NCI-H524 (cell line): ENCODE results near the gene SRSF6.
"Not testable (repeated sequence)": the region's sequence is repeated elsewhere in the genome, so short reads cannot be mapped to it uniquely, and the experiment has no call there.

ENCODE experiments used
- DNase-seq, 2 experiments: peaks; one replicate each; lab custom pipeline; 2025; lab: John Stamatoyannopoulos, UW

The SRSF6 gene

DNA sequence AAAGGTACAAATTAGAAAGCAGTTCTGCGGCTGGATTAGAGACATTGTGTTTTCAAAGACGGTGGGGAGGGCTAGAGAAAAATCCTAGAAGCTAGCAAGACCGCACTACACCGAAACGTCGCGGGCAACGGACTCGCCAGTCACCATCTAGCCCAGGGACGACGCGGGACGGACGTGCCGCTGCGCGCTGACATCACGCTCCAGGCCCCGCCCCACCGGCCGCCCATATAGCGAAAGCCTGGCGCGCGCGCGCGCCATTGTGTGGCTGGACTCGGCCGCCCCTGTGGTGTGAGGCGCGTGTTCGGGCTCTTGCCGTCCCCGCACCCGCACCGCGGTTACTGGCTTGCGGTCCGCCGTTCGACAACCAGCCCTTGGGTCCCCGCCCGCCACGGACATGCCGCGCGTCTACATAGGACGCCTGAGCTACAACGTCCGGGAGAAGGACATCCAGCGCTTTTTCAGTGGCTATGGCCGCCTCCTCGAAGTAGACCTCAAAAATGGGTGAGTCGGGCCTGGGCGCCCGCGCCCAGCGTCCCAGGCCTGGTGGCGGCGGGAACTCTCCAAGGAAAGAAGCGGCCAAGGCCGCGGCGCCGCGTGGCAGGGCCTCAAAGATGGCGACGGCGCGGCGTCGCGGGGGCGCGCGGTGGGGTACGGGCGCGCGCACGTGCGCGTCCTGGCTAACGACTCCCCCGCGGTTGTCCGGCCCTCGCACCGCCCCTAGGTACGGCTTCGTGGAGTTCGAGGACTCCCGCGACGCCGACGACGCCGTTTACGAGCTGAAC, at the start of gene SRSF6:
SRSF6 (plus strand) TSS at position 257 of the 782 bp plus-strand sequence; CDS start at position 395, 138 bp downstream.
- peak; percentile 89 to 93 for DNase-seq

GRCh38 chr20:43408848-43409576, 48.7 kb upstream of the SRSF6 start:
- DNase-seq: peak; percentile 17 to 69

GRCh38 chr20:43409577-43409913, 48.2 kb upstream of the SRSF6 start:
- no peak for DNase-seq

- DNase-seq: no peak
Observed at GRCh38 chr20:43415661-43416430, 41.9 kb upstream of the SRSF6 start.

- no peak for DNase-seq
Observed at GRCh38 chr20:43416591-43417228, 41.0 kb upstream of the SRSF6 start.

- DNase-seq: no peak
Observed at GRCh38 chr20:43420192-43420591, 37.5 kb upstream of the SRSF6 start.

DNA sequence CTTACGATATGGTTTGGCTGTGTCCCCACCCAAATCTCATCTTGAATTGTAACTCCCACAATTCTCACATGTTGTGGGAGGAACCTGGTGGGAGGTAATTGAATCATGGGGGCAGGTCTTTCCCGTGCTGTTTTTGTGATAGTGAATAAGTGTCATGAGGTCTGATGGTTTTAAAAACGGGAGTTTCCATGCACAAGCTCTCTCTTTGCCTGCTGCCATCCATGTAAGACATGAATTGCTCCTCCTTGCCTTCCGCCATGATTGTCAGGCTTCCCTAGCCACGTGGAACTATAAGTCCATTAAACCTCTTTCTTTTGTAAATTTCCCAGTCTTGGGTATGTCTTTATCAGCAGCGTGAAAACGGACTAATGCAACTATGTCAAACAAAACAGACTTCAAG, 36.8 kb upstream of the SRSF6 start:
- DNase-seq: not testable (repeated sequence)

DNA sequence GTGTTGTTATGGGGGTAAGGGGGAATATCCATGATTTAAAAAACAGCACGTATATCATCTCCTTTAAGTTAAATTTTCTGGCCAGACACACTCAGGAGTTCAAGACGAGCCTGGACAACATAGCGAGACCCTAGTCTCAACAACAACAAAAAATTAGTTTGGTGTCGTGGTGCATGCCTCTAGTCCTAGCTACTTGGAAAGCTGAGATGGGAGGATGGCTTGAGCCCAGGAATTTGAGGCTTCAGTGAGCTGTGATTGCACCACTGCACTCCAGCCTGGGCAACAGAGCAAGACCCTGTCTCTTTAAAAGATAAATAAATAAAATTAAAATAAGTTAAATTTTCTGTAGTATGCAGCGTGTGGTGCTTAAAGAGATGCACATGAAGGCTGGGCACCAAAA, 31.5 kb upstream of the SRSF6 start:
- DNase-seq: no peak

DNA sequence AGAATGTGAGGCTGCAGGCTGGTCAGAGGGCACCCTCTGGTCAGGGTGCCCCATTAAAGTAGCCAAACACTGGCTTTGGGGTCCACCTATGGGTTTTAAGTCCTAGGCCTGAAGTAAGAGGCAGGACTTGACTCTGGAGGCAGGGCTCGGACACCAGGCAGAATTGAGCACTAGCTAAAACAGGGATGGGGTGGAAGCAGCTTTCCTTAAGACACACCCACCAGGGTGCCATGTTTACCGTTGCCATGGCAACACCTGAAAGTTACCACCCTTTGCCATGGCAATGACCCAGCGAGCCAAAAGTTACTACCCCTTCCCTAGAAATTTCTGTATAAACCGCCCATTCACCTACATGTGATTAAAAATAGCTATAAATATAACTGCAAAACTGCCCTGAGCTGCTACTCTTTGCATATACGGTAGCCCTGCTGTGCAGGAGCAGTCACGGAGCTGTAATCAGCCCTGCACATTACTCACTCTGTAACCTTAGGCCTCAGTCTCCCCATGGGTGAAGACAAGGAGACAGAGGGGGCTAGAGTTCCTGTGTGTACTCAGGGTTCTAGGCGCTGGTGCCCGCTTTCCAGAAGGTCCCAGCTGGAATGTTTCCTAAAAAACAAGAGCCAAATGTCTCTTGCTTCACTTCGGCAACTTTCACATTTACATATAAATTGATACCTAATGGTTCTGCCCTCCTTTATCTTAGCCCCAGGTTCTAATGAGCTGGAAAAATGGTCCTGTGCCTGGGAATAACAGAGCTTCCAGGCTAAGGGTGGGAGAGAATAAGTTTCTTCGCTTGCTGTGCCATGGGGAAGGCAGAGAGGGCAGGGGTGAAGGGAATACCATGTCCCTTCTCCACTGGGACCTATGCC, 27.2 kb upstream of the SRSF6 start:
- DNase-seq: no peak

DNA sequence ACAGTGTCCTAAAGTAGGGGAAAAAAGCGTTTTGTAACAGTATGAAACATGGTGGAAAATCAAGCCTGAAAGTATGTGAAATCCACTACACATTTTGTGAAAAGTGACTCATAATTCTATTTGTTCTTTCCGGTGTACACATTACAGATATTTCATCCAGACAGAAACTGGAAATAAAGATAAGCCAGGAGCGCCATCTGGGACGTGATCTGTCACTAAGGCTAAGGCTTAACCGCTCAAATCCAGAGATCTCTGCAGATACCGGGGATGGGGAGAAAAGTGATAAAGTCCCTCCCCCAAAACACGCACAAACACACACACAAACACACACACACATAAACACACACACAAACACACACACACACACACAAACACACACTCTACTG, 26.6 kb upstream of the SRSF6 start:
- peak in 1 of 2 experiments; percentile 9 for DNase-seq

DNA sequence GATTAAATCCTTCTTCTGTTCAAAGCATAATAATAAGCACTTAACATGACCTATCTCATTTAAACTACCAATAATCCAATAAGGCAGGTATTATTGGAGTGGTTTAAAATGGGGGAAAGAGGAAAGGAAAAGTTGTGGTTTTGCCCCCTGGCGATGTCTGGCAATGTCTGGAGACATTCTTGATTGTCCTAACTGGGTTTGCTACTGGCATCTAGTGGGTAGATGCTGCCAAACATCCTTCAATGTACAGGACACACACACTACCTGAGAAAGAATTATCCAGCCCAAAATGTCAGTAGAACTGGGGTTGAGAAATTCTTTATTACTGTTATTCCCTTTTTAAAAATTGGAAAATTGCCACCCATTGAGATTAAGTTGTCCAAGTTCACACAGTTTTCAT, 25.2 kb upstream of the SRSF6 start:
- no peak for DNase-seq

GRCh38 chr20:43433250-43433854, 24.3 kb upstream of the SRSF6 start:
- DNase-seq: no peak

GRCh38 chr20:43434565-43434964, 23.1 kb upstream of the SRSF6 start:
- DNase-seq: no peak

DNA sequence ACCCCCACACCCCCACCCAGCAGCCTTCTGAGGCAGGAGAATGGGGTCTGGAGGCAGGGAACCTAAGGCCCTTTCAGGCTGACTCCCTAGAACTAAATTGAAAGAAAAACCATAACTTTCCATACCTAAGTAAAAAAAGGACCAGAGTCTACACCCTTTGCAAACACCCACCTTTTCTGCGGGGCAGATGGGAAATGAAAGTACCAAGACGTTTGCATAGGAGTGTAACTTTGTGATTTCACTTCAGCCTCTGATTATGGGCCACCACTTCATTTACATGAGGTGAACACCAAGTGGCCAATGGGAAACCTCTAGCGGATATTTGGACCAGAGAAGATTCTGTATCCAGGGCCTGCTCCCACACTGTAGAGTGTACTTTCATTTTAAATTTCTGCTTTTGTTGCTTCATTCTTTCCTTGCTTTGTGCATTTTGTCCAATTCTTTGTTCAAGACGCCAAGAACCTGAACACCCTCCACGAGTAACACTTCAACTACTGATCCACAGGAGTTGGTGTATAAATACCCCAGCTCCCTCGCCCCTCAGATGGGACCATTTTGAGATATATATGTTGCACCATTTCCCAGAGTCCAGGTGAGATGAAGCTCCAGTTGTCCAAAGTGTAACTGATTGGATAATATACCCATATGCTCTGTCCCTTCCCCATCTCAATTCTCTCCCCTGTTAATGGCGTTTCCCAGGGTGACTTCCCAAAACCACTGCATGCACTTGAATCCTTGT, 18.9 kb upstream of the SRSF6 start:
- no peak for DNase-seq

DNA sequence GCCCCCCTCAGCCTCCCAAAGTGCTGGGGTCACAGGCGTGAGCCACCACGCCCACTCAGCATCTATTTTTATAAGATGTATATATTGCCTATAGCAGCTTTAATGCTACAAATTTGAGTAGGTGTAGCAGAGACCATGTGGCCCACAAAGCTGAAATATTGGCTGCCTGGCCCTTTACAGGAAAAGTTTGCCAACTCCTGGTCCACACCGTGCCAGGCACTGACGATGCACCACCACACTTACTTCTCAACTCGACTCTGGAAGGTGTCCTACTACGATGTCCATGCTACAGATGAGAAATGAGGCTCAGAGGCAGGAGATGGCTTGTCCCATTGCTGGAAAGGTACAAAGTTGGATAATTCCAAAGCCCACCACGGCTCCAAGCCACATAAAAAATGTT, 17.2 kb upstream of the SRSF6 start:
- DNase-seq: no peak

- peak in 1 of 2 experiments; percentile 17 for DNase-seq
Observed at GRCh38 chr20:43442282-43442880, 15.3 kb upstream of the SRSF6 start.

GRCh38 chr20:43444107-43444506, 13.6 kb upstream of the SRSF6 start:
- peak in 1 of 2 experiments; percentile 28 for DNase-seq

DNA sequence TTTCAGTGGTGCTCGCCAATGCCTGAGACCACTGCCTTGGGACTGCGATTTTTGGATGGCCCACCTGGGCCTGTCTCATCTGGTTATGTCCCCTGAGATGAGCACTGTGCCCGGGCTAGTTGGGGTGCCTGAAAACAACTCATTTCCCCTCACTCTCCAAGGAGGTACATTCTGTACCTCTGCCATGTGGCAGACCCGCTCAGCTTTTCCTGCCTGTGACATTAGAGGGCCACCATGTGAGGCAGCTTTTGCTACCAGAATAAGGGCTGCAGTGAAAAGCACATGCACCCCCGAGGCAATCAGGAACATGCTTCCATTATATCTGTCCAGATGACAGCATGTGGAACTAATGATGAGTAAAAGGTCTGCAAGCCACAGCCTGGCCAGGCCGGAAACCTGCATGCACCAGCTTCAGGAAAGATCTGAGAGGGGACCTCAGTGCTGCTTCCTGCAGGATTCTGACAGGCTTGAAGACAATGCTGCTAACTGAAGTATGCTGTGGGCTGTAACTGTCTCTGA, 11.3 kb upstream of the SRSF6 start:
- DNase-seq: no peak

- peak; percentile 33 to 42 for DNase-seq
Observed at GRCh38 chr20:43448431-43448747, 9.3 kb upstream of the SRSF6 start.
